Heart left ventricle (tissue), 13 donors: ENCODE results near the gene CUX1.

Source experiments
- POLR2A ChIP-seq, 2 donors: fragments of 450-650 bp; IDR thresholded peaks; one replicate each; pipeline ENCODE4 v1.6.1; 2017; ENCODE audit warnings: antibody characterized with exemption in 2 of 2, mild to moderate bottlenecking in 2 of 2, moderate library complexity in 2 of 2
- TF ChIP-seq, protein P1 (sequence below), 12 donors: fragments of 200-600 bp; sonication (generic) in 4 of 12; IDR thresholded peaks; one replicate each; pipeline versions ENCODE4 v1.5.0 to v1.8.0; 2018 to 2022; ENCODE audit warnings: antibody characterized with exemption in 12 of 12, mild to moderate bottlenecking in 5 of 12
- donor health status: ischemic (EF 13 %, LVEDD 7.1; RV severe dilation, severe dysfunction).
- donor health status: DM: no; HTN: yes; CAD: no.
- donor health status: DM: no; HTN: no; CAD: no.
- donor health status: ischemic (EF 25% LVEDD 6.9; RV normal size, moderate dysfunction).
- donor health status: ischemic (EF 25% LVEDD 5.7; RV mildly dilated, moderate dysfunction).
- donor health status: ischemic (EF 35%, LVEDD 5.7; RV mildly dilated, moderate dysfunction).
- donor health status: nonischemic (EF 11% LVEDD 7.7; RV severe dilation, severe dysfunction).
- donor health status: DM: yes; HTN: yes; CAD: no.
- donor health status: PGD.
- donor health status: ischemic (EF 29% LVEDD 5.4; RV normal size, mild dysfunction).
- donor health status: nonischemic (EF 23%, LVEDD 6.1; RV moderate dilation, normal function).

- TF ChIP-seq, protein P1, sequence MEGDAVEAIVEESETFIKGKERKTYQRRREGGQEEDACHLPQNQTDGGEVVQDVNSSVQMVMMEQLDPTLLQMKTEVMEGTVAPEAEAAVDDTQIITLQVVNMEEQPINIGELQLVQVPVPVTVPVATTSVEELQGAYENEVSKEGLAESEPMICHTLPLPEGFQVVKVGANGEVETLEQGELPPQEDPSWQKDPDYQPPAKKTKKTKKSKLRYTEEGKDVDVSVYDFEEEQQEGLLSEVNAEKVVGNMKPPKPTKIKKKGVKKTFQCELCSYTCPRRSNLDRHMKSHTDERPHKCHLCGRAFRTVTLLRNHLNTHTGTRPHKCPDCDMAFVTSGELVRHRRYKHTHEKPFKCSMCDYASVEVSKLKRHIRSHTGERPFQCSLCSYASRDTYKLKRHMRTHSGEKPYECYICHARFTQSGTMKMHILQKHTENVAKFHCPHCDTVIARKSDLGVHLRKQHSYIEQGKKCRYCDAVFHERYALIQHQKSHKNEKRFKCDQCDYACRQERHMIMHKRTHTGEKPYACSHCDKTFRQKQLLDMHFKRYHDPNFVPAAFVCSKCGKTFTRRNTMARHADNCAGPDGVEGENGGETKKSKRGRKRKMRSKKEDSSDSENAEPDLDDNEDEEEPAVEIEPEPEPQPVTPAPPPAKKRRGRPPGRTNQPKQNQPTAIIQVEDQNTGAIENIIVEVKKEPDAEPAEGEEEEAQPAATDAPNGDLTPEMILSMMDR (IDR thresholded peaks at IDR 0.05): no peak
- no peak for TF ChIP-seq POLR2A (IDR thresholded peaks at IDR 0.05)
Observed at GRCh38 chr7:102266541-102266940, 449.1 kb downstream of the CUX1 start.
